Measurements from ENCODE around the gene SORCS1.

Gene SORCS1

DNA sequence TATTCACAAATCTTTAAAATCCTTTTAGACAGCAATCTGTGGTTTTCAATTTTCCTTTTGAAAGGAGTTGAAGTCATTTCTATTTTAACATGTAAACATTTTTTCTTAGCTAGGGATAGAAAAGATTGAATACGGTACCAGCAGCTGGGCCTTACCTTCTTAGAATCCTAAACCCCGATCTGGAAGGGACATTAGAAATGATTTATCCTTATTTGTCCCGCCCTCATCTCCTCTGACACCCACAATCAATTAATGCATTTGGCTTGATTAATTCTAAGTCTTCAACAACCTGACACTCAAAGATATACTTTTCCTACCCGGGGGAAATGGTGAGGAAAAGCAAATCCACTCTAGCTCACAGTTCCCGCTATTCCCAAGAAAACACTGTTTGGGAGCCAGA lies 100.4 kb downstream of the SORCS1 start:
- no peak overlapping the region for H3K4me3 ChIP-seq (ENCODE audit: low read depth, low read length)
- no peaks in the 10 kb centered on the region for H3K36me3 ChIP-seq (ENCODE audit: control insufficient read depth in 2 of 2, insufficient read depth in 1 of 2, low read length in 2 of 2)
- no peaks in the 10 kb centered on the region for H3K9me3 ChIP-seq (ENCODE audit: control insufficient read depth, insufficient read depth, low read depth, low read length)
- TF ChIP-seq ZNF157 (tag by site-specific recombination; IDR thresholded peaks at IDR 0.05) (no peak), ZEB2 (tag by site-specific recombination; IDR thresholded peaks at IDR 0.05) (no peak), ZNF629 (tag by site-specific recombination; IDR thresholded peaks at IDR 0.05) (no peak), ZNF670 (tag by site-specific recombination; IDR thresholded peaks at IDR 0.05; ENCODE audit: low read depth) (no peak)
- CTCF ChIA-PET: no interaction called here
- POLR2A ChIA-PET: no interaction called here
- H3K27ac ChIP-seq (ENCODE audit: extremely low read depth, low read depth, low read length): no peak overlapping the region
- H3K4me1 ChIP-seq (ENCODE audit: control insufficient read depth, insufficient read depth, low read length): 0 out of 2 replicates have a peak, but pooled peaks cover 3% of the 10 kb centered on the region

DNA sequence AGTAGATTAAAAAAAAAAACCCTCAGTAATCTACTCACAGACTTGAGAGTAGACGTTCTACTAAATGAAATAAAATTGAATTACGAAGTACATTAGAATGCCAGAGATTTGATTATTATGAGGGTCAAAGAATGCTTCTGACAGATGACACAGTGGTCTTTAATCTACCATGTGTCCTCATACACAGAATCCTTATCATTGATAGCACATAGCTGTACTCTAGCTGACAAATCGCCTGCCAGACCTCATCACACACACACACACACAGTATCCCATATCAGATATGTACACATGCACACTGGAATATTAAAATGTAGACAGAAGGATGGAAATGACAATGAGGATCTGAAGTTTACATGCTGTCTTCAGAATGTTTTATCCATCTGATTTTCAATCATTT lies 104.6 kb downstream of the SORCS1 start:
- Histone ChIP-seq H3K27ac (ENCODE audit: extremely low read depth, low read depth, low read length) (no peak overlapping the region), H3K4me3 (ENCODE audit: low read depth, low read length) (no peak overlapping the region), H3K4me1 (ENCODE audit: control insufficient read depth, insufficient read depth, low read length) (no peaks in the 10 kb centered on the region), H3K36me3 (ENCODE audit: control insufficient read depth in 2 of 2, insufficient read depth in 1 of 2, low read length in 2 of 2) (no peaks in the 10 kb centered on the region), H3K9me3 (ENCODE audit: control insufficient read depth, insufficient read depth, low read depth, low read length) (no peaks in the 10 kb centered on the region)
- ChIA-PET CTCF (no interaction called here), POLR2A (no interaction called here)
- TF ChIP-seq FEZF1 (tag by site-specific recombination; IDR thresholded peaks at IDR 0.05): no peak
- no peak for TF ChIP-seq SCRT2 (tag by site-specific recombination; IDR thresholded peaks at IDR 0.05)
- no peak for TF ChIP-seq ZNF529 (tag by site-specific recombination; IDR thresholded peaks at IDR 0.05; ENCODE audit: insufficient replicate concordance)
- no peak for TF ChIP-seq ZNF837 (tag by site-specific recombination; IDR thresholded peaks at IDR 0.05)
- TF ChIP-seq ZNF623 (tag by site-specific recombination; IDR thresholded peaks at IDR 0.05): no peak
- TF ChIP-seq HOXD13 (CRISPR knock-in tag; IDR thresholded peaks at IDR 0.05; ENCODE audit: borderline replicate concordance): no peak
- TF ChIP-seq OVOL3 (tag by site-specific recombination; IDR thresholded peaks at IDR 0.05): no peak
- TF ChIP-seq, protein P1, sequence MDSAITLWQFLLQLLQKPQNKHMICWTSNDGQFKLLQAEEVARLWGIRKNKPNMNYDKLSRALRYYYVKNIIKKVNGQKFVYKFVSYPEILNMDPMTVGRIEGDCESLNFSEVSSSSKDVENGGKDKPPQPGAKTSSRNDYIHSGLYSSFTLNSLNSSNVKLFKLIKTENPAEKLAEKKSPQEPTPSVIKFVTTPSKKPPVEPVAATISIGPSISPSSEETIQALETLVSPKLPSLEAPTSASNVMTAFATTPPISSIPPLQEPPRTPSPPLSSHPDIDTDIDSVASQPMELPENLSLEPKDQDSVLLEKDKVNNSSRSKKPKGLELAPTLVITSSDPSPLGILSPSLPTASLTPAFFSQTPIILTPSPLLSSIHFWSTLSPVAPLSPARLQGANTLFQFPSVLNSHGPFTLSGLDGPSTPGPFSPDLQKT (IDR thresholded peaks at IDR 0.05; ENCODE audit: borderline replicate concordance, low read depth, low read length): no peak
- TF ChIP-seq ZBTB20 (tag by site-specific recombination; IDR thresholded peaks at IDR 0.05): no peak
- TF ChIP-seq ZFHX2 (tag by site-specific recombination; conservative IDR thresholded peaks at IDR 0.05): no peak

DNA sequence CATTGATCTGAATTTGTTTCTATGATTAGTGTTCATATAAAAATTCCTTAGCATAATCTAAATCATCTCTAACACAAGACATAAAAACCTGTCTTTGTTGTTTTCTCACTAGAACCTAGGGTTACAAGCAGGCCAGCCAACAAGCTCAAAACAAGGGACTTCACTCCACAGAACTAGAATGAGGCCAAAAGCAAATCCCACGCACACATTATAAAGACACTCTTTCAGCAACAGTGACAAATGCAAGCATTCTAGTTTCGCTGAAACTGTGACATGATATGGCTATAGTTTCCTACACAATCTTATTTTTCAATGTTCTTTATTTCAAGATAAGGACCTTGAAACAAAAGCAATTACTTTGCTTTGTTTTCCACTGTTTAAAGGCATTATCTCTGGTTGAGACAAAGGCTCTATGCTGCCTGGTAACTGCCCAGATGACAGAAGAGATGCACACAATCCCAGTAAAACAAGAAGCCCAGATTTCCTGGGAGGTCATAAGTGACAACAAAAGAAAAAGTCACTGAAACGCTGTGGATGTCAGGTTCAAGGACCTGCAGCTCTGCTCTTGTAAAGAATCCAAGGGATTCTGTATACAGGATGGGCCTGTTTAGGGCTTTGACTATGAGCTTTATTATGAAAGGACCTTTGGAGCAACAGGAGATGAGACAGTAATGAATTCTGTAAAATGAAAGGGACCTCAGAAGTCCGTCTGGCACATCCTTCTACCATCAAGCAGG lies 105.3 kb downstream of the SORCS1 start:
- H3K4me3 ChIP-seq (ENCODE audit: low read depth, low read length): no peak overlapping the region
- H3K27ac ChIP-seq (ENCODE audit: extremely low read depth, low read depth, low read length): no peak overlapping the region
- TF ChIP-seq PRDM1 (tag by site-specific recombination; IDR thresholded peaks at IDR 0.05): no peak
- no peak for TF ChIP-seq SP2 (tag by site-specific recombination; IDR thresholded peaks at IDR 0.05)
- TF ChIP-seq ZNF791 (tag by site-specific recombination; IDR thresholded peaks at IDR 0.05): no peak
- no peak for TF ChIP-seq ZNF610 (tag by site-specific recombination; IDR thresholded peaks at IDR 0.05; ENCODE audit: borderline replicate concordance)
- no peak for TF ChIP-seq HOXA7 (CRISPR knock-in tag; IDR thresholded peaks at IDR 0.05; ENCODE audit: borderline replicate concordance)
- no peak for TF ChIP-seq ZNF157 (tag by site-specific recombination; IDR thresholded peaks at IDR 0.05)
- no peak for TF ChIP-seq ZNF76 (tag by site-specific recombination; IDR thresholded peaks at IDR 0.05; ENCODE audit: borderline replicate concordance, low read depth)
- TF ChIP-seq ZFHX2 (tag by site-specific recombination; conservative IDR thresholded peaks at IDR 0.05): no peak
- no peak for TF ChIP-seq ZFP69B (tag by site-specific recombination; IDR thresholded peaks at IDR 0.05)
- TF ChIP-seq MEIS1 (CRISPR knock-in tag; IDR thresholded peaks at IDR 0.05; ENCODE audit: borderline replicate concordance): no peak
- no peak for TF ChIP-seq ZNF10 (tag by site-specific recombination; IDR thresholded peaks at IDR 0.05)
- no peak for TF ChIP-seq ZNF747 (tag by site-specific recombination; IDR thresholded peaks at IDR 0.05)
- no peak for TF ChIP-seq TRIM28 (IDR thresholded peaks at IDR 0.05; ENCODE audit: borderline replicate concordance, low read length)
- no peak for TF ChIP-seq ZNF274 (IDR thresholded peaks at IDR 0.05; ENCODE audit: low read length)
- TF ChIP-seq ZNF274 (tag by site-specific recombination; IDR thresholded peaks at IDR 0.05; ENCODE audit: borderline replicate concordance): no peak
- TF ChIP-seq GLIS2 (tag by site-specific recombination; IDR thresholded peaks at IDR 0.05): no peak
- no peak for TF ChIP-seq KLF1 (tag by site-specific recombination; IDR thresholded peaks at IDR 0.05)
- POLR2A ChIA-PET: no interaction called here
- no peaks in the 10 kb centered on the region for H3K4me1 ChIP-seq (ENCODE audit: control insufficient read depth, insufficient read depth, low read length)
- H3K9me3 ChIP-seq (ENCODE audit: control insufficient read depth, insufficient read depth, low read depth, low read length): no peaks in the 10 kb centered on the region
- no peaks in the 10 kb centered on the region for H3K36me3 ChIP-seq (ENCODE audit: control insufficient read depth in 2 of 2, insufficient read depth in 1 of 2, low read length in 2 of 2)
- CTCF ChIA-PET: no interaction called here

Data from HEK293 (cell line).